HepG2 (cell line): ENCODE data around the gene ATP12A. TPM values are rescaled to one million over a fixed set of nuclear protein-coding genes. Genes with fewer than 3 reads are reported as not detected.

Source experiments
- ATAC-seq: fragments of 200-7000 bp; cut with Tn5 transposase; 3 replicates; pipeline ENCODE4 v1.9.1; 2020; ENCODE audit warnings: mild to moderate bottlenecking, moderate library complexity
- BruUV-seq: library from RNA; stranded (reverse); fragments of 400-500 nt; replicated peaks from 2 replicates; lab custom pipeline; 2021; lab: Mats Ljungman, UMichigan
- CTCF ChIA-PET: fragments of 300-600 bp; formaldehyde crosslinking; extraction: SDS; loops from one replicate; lab custom pipeline; 2021; ENCODE audit warnings: low total read pairs, inconsistent platforms, low intra/inter-chr PET ratio; lab: Yijun Ruan, JAX
- POLR2A ChIA-PET: fragments of 350-600 bp; sonication (Branson Sonifier 250); formaldehyde crosslinking; loops from one replicate; lab custom pipeline; 2020; ENCODE audit warnings: antibody characterized with exemption, inconsistent platforms; lab: Yijun Ruan, JAX
- DNase-seq: peaks from one replicate; pipeline ENCODE4 v3.0.0-alpha.2; 2015; ENCODE audit warnings: low spot score
- FAIRE-seq: peaks from 3 replicates; lab custom pipeline; 2011; peaks lifted over from hg19 to GRCh38; lab: Jason Lieb, UNC
- H2AFZ ChIP-seq: one replicate; pipeline ENCODE4 v1.6.1; 2011; ENCODE audit warnings: low read length, inconsistent platforms
- H3K27ac ChIP-seq: fragments of 300-600 bp; 3 replicates; pipeline ENCODE4 v1.8.0; 2011; ENCODE audit warnings: mixed run types, mild to moderate bottlenecking, mixed read lengths, low read length, inconsistent platforms; ENCODE audit not compliant: insufficient read depth; ENCODE audit errors: extremely low read length
- H3K27me3 ChIP-seq, 2 experiments: fragments of 200-600 bp in 1 of 2; 2 replicates in 1 of 2; 3 replicates in 1 of 2; pipeline versions ENCODE4 v1.6.0 to v1.8.0; 2011; ENCODE audit warnings: low read length in 2 of 2, mild to moderate bottlenecking in 2 of 2, moderate library complexity in 2 of 2, inconsistent platforms in 1 of 2; ENCODE audit not compliant: insufficient read depth in 2 of 2, control insufficient read depth in 1 of 2
- H3K36me3 ChIP-seq, 2 experiments: fragments of 200-600 bp in 1 of 2; replicated peaks in 1 of 2; 2 replicates in 1 of 2; 3 replicates in 1 of 2; pipeline versions ENCODE4 v1.5.1 to v1.8.0; 2011; ENCODE audit warnings: low read length in 2 of 2, inconsistent platforms in 1 of 2; ENCODE audit not compliant: insufficient read depth in 2 of 2, control insufficient read depth in 1 of 2
- H3K4me1 ChIP-seq: 2 replicates; pipeline ENCODE4 v1.5.1; 2012; ENCODE audit warnings: low read length, inconsistent platforms; ENCODE audit not compliant: insufficient read depth
- H3K4me2 ChIP-seq: 2 replicates; pipeline ENCODE4 v1.6.0; 2011; ENCODE audit warnings: low read depth, low read length, inconsistent platforms
- H3K4me3 ChIP-seq, 3 experiments: fragments of 200-600 bp in 1 of 3; sonication (generic), shearing (Covaris generic) in 1 of 3; replicated peaks in 1 of 3; 2 replicates each; pipeline ENCODE4 v1.5.1; 2011 to 2016; ENCODE audit warnings: low read length in 3 of 3, inconsistent platforms in 2 of 3, low read depth in 2 of 3, mild to moderate bottlenecking in 2 of 3, control low read depth in 1 of 3, mixed read lengths in 1 of 3; ENCODE audit not compliant: insufficient read depth in 1 of 3
- H3K79me2 ChIP-seq: one replicate; pipeline ENCODE4 v1.6.1; 2011; ENCODE audit warnings: low read length, inconsistent platforms; ENCODE audit not compliant: insufficient read depth
- H3K9ac ChIP-seq: 2 replicates; pipeline ENCODE4 v1.6.0; 2011; ENCODE audit warnings: mild to moderate bottlenecking, low read depth, low read length, inconsistent platforms; ENCODE audit not compliant: insufficient read depth
- H3K9me3 ChIP-seq: 2 replicates; pipeline ENCODE4 v1.5.1; 2012; ENCODE audit warnings: mild to moderate bottlenecking, low read length
- H4K20me1 ChIP-seq: 2 replicates; pipeline ENCODE4 v1.6.0; 2011; ENCODE audit warnings: inconsistent platforms, mild to moderate bottlenecking, low read length, moderate library complexity; ENCODE audit not compliant: insufficient read depth
- AGO1 ChIP-seq: fragments of 200-400 bp; formaldehyde crosslinking; IDR thresholded peaks from 2 replicates; pipeline ENCODE4 v1.6.1; 2017; ENCODE audit warnings: mild to moderate bottlenecking, low read depth, low read length, moderate library complexity; ENCODE audit not compliant: poor library complexity, severe bottlenecking
- ATF4 ChIP-seq, 2 experiments: fragments of 450-650 bp in 1 of 2; sonication (generic) in 1 of 2; formaldehyde crosslinking; IDR thresholded peaks; 2 replicates each; pipeline versions ENCODE4 v1.5.0 to v1.8.0; 2020 to 2022; ENCODE audit warnings: mild to moderate bottlenecking in 1 of 2, missing genetic modification reagents in 1 of 2
- ETV6 ChIP-seq: sonication (generic); formaldehyde crosslinking; conservative IDR thresholded peaks from 2 replicates; pipeline ENCODE4 v1.4.0; 2020; ENCODE audit warnings: missing genetic modification reagents
- KLF11 ChIP-seq: IDR thresholded peaks from 2 replicates; pipeline ENCODE4 v1.6.1; 2016; ENCODE audit warnings: missing compliant biosample characterization
- NFRKB ChIP-seq: fragments of 450-650 bp; IDR thresholded peaks from 2 replicates; pipeline ENCODE4 v1.6.1; 2017
- PAWR ChIP-seq: sonication (generic); formaldehyde crosslinking; IDR thresholded peaks from 2 replicates; pipeline ENCODE4 v1.4.0; 2020; ENCODE audit warnings: missing genetic modification reagents, mild to moderate bottlenecking, borderline replicate concordance
- SIX1 ChIP-seq: sonication (generic); formaldehyde crosslinking; IDR thresholded peaks from 2 replicates; pipeline ENCODE4 v1.4.0; 2020; ENCODE audit warnings: missing genetic modification reagents, borderline replicate concordance
- SMC3 ChIP-seq: IDR thresholded peaks from 2 replicates; pipeline ENCODE4 v1.6.1; 2011; ENCODE audit warnings: low read length, improper control_type of control experiment
- ZBTB44 ChIP-seq: sonication (generic); formaldehyde crosslinking; IDR thresholded peaks from 2 replicates; pipeline ENCODE4 v1.4.0; 2020; ENCODE audit warnings: missing genetic modification reagents
- ZNF30 ChIP-seq: sonication (generic); formaldehyde crosslinking; IDR thresholded peaks from 2 replicates; pipeline ENCODE4 v1.5.0; 2020; ENCODE audit warnings: mild to moderate bottlenecking, missing genetic modification reagents
- ZNF737 ChIP-seq: sonication (generic); formaldehyde crosslinking; IDR thresholded peaks from 2 replicates; pipeline ENCODE4 v1.5.0; 2020; ENCODE audit warnings: missing genetic modification reagents, mild to moderate bottlenecking, borderline replicate concordance
- ZNF788 ChIP-seq: sonication (generic); formaldehyde crosslinking; IDR thresholded peaks from 2 replicates; pipeline ENCODE4 v1.5.0; 2020; ENCODE audit warnings: mild to moderate bottlenecking, missing genetic modification reagents, borderline replicate concordance
- ZSCAN30 ChIP-seq: sonication (generic); formaldehyde crosslinking; IDR thresholded peaks from 2 replicates; pipeline ENCODE4 v1.5.0; 2020; ENCODE audit warnings: mild to moderate bottlenecking, missing genetic modification reagents
- WGBS: methylation state at CpG from one replicate; pipeline ENCODE4 v1.1.6; 2017; ENCODE audit warnings: low lambda C conversion rate; 5-methylcytosine and 5-hydroxymethylcytosine counted together
- in situ Hi-C: cut with HindIII; loops from 2 replicates; pipeline ENCODE4 v1.10.0; 2017; ENCODE audit warnings: low pct_unique_long_range_greater_than_20kb; ENCODE audit not compliant: extremely low pct_ligation_motif_present
- intact Hi-C: fragments of 100-400 bp; cut with micrococcal nuclease; formaldehyde crosslinking; loops from one replicate; pipeline ENCODE4 v1.10.0; 2022; ENCODE audit not compliant: unreplicated experiment
- polyA plus RNA-seq, 8 experiments: library from polyadenylated mRNA; depleted of rRNA in 3 of 8; stranded (reverse) in 7 of 8; unstranded in 1 of 8; fragments of >200 nt; fragmentation: Illumina TruSeq in 4 of 8; extraction: Trizol in 4 of 8; gene quantifications; 2 replicates each; pipeline versions ENCODE4 v1.2.1 to v1.2.3, GENCODE V29; 2011 to 2016; ENCODE audit warnings: low read depth in 4 of 8, missing spikeins in 1 of 8, mixed read lengths in 1 of 8; ENCODE audit not compliant: insufficient read depth in 1 of 8
- total RNA-seq, 5 experiments: library from RNA; depleted of rRNA; stranded (reverse); fragments of >200 nt; fragmentation: Illumina TruSeq; extraction: Trizol; gene quantifications; 2 replicates each; pipeline ENCODE4 v1.2.3, GENCODE V29; 2016; ENCODE audit warnings: low read depth in 1 of 5

Gene ATP12A
- total and polyA plus RNA-seq, 2 of the 13 experiments (the other 11 are each of a cell fraction or from before 2014, with no cell fraction given): not detected

DNA sequence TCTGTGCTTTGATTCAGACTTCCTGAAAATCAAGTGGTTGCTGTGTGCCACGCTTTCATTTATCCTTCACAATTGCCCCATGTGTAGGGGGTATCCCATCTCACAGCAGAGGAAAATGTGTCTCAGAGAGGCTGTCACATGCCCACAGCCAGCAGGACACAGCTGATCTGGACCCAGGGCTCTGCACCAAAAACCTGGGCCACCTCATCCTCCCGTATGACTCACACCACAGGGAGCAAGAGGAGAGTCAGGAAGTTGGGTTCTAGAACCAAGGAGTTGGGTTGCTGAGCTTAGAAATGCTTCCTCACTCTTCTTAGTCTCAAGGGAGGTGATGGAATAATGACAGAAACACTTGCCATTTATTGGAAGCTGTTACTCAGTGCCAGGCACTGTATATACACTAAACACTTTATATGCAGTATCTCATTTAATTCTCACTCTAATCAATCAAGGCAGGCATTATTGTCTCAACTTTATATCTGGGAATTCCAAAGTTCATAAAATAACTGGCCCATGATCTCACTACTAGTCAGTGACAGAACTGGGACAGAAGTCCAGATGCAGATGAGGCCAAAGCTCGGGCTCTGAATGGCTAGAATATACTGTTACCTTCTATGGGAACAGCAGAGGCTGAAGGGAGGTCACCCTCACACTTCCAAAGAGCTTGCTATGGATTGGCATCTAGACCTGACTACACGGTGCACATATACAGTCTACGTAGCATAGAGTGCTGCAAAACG, 47.7 kb upstream of the ATP12A start:
- Histone ChIP-seq H3K4me3 (no peak overlapping the region), H3K9ac (no peak overlapping the region), H3K79me2 (no peaks in the 10 kb centered on the region), H3K36me3 (no peaks in the 10 kb centered on the region), H4K20me1 (no peaks in the 10 kb centered on the region), H3K4me2 (no peak overlapping the region), H3K27ac (no peak overlapping the region), H3K9me3 (no peaks in the 10 kb centered on the region), H3K4me1 (0 out of 2 replicates have a peak, but pooled peaks cover 8% of the 10 kb centered on the region), H3K27me3 (peaks cover 0 to 2% of the 10 kb centered on the region in 2 experiments; a peak in 3 of 5 replicates), H2AFZ (no peak overlapping the region)
- intact Hi-C loops: no loop called here
- CTCF ChIA-PET: no interaction called here
- no peak for ATAC-seq
- no peak for DNase-seq
- POLR2A ChIA-PET: no interaction called here
- in situ Hi-C loops: no loop called here
- TF ChIP-seq PAWR (CRISPR knock-in tag) (no peak), KLF11 (CRISPR knock-in tag) (no peak), SIX1 (no peak), ZNF737 (CRISPR knock-in tag) (no peak), SMC3 (no peak), ZBTB44 (CRISPR knock-in tag) (no peak), NFRKB (no peak)
- WGBS: 27% methylated on average over 5 of the region's 6 CpGs
- BruUV-seq: no TSS peak
- FAIRE-seq: no peak

- no peak for DNase-seq
- H3K79me2 ChIP-seq: no peaks in the 10 kb centered on the region
- ATAC-seq: no peak
- H3K9me3 ChIP-seq: no peaks in the 10 kb centered on the region
- in situ Hi-C loops: no loop called here
- no peaks in the 10 kb centered on the region for H3K4me1 ChIP-seq
- POLR2A ChIA-PET: no interaction called here
- H3K36me3 ChIP-seq: no peaks in the 10 kb centered on the region
- intact Hi-C loops: no loop called here
- H3K27ac ChIP-seq: no peak overlapping the region
- H3K27me3 ChIP-seq: no peaks in the 10 kb centered on the region; a peak in 3 of 5 replicates
- no peak overlapping the region for H2AFZ ChIP-seq
- no TSS peak for BruUV-seq
- no peak overlapping the region for H3K9ac ChIP-seq
- no peak for FAIRE-seq
- H3K4me2 ChIP-seq: no peak overlapping the region
- CTCF ChIA-PET: no interaction called here
- no peak overlapping the region for H3K4me3 ChIP-seq
- 48% methylated on average over 8 of the region's 8 CpGs for WGBS
- no peaks in the 10 kb centered on the region for H4K20me1 ChIP-seq
- no peak for TF ChIP-seq ETV6 (CRISPR knock-in tag)
- no peak for TF ChIP-seq AGO1
- no peak for TF ChIP-seq ZNF788 (CRISPR knock-in tag)
- TF ChIP-seq ZNF30 (CRISPR knock-in tag): no peak
- no peak for TF ChIP-seq ZSCAN30 (CRISPR knock-in tag)
- no peak for TF ChIP-seq ATF4 (CRISPR knock-in tag; IDR thresholded peaks at IDR 0.05)
Observed at GRCh38 chr13:24636776-24637175, 43.4 kb upstream of the ATP12A start.
